ENCODE data around the gene SELP.
"Not testable (repeated sequence)": the region's sequence is repeated elsewhere in the genome, so short reads cannot be mapped to it uniquely, and the experiment has no call there.

The SELP gene

GRCh38 chr1:169630006-169630405 is at the start of gene SELP:
SELP (minus strand) TSS chr1:169630124; CDS start chr1:169630074, 50 bp downstream.
- DNase-seq (ENCODE audit: low spot score) = no peak

GRCh38 chr1:169679692-169680091 is 49.8 kb upstream of the SELP start:
- no peak for DNase-seq (ENCODE audit: low spot score)

GRCh38 chr1:169676001-169676400 is 46.1 kb upstream of the SELP start:
- DNase-seq (ENCODE audit: low spot score) = no peak

- DNase-seq (ENCODE audit: low spot score) = no peak
Observed at GRCh38 chr1:169670836-169671235, 40.9 kb upstream of the SELP start.

- DNase-seq (ENCODE audit: low spot score) = not testable (repeated sequence)
Observed at GRCh38 chr1:169670244-169670643, 40.3 kb upstream of the SELP start.

GRCh38 chr1:169667699-169668596 is 38.0 kb upstream of the SELP start:
- not testable (repeated sequence) for DNase-seq (ENCODE audit: low spot score)

- not testable (repeated sequence) for DNase-seq (ENCODE audit: low spot score)
Observed at GRCh38 chr1:169667227-169667639, 37.3 kb upstream of the SELP start.

- not testable (repeated sequence) for DNase-seq (ENCODE audit: low spot score)
Observed at GRCh38 chr1:169662680-169663079, 32.8 kb upstream of the SELP start.

- not testable (repeated sequence) for DNase-seq (ENCODE audit: low spot score)
Observed at GRCh38 chr1:169661066-169661465, 31.1 kb upstream of the SELP start.

- DNase-seq (ENCODE audit: low spot score) = not testable (repeated sequence)
Observed at GRCh38 chr1:169658777-169659176, 28.9 kb upstream of the SELP start.

- no peak for DNase-seq (ENCODE audit: low spot score)
Observed at GRCh38 chr1:169653873-169654272, 23.9 kb upstream of the SELP start.

- no peak for DNase-seq (ENCODE audit: low spot score)
Observed at GRCh38 chr1:169651035-169651434, 21.1 kb upstream of the SELP start.

- no peak for DNase-seq (ENCODE audit: low spot score)
Observed at GRCh38 chr1:169650551-169650950, 20.6 kb upstream of the SELP start.

- DNase-seq (ENCODE audit: low spot score) = no peak
Observed at GRCh38 chr1:169648709-169649108, 18.8 kb upstream of the SELP start.

GRCh38 chr1:169648187-169648586 is 18.3 kb upstream of the SELP start:
- no peak for DNase-seq (ENCODE audit: low spot score)

- DNase-seq (ENCODE audit: low spot score) = no peak
Observed at GRCh38 chr1:169647512-169647911, 17.6 kb upstream of the SELP start.

- no peak for DNase-seq (ENCODE audit: low spot score)
Observed at GRCh38 chr1:169644297-169644696, 14.4 kb upstream of the SELP start.

GRCh38 chr1:169634877-169635276 is 5.0 kb upstream of the SELP start:
- DNase-seq (ENCODE audit: low spot score) = no peak

- DNase-seq (ENCODE audit: low spot score) = no peak
Observed at GRCh38 chr1:169634145-169634544, 4.2 kb upstream of the SELP start.

GRCh38 chr1:169631249-169631648 is 1.3 kb upstream of the SELP start:
- no peak for DNase-seq (ENCODE audit: low spot score)

GRCh38 chr1:169624912-169625311 is 5.0 kb downstream of the SELP start:
- DNase-seq (ENCODE audit: low spot score) = no peak

- no peak for DNase-seq (ENCODE audit: low spot score)
Observed at GRCh38 chr1:169624122-169624521, 5.8 kb downstream of the SELP start.

- no peak for DNase-seq (ENCODE audit: low spot score)
Observed at GRCh38 chr1:169623132-169623926, 6.6 kb downstream of the SELP start.
